Ovary (tissue), 9 donors: ENCODE results near the gene KRTAP15-1. TPM values are rescaled to one million over a fixed set of nuclear protein-coding genes. Genes with fewer than 3 reads are reported as not detected.

ENCODE experiments used
- DNase-seq, 5 donors: peaks; one replicate each; pipeline ENCODE4 v3.0.0-alpha.2; 2019 to 2020
- H3K27ac ChIP-seq, 2 donors: fragments of 200-600 bp; one replicate each; pipeline versions ENCODE4 v1.5.1 to v1.8.0; 2019 to 2022
- H3K27me3 ChIP-seq: fragments of 200-600 bp; one replicate; pipeline ENCODE4 v1.8.0; 2022
- H3K36me3 ChIP-seq: fragments of 200-600 bp; sonication (generic); one replicate; pipeline ENCODE4 v1.5.1; 2019
- H3K4me1 ChIP-seq: one replicate; pipeline ENCODE4 v1.8.1; 2013; ENCODE audit warnings: mild to moderate bottlenecking, moderate library complexity; ENCODE audit not compliant: insufficient read depth
- H3K4me3 ChIP-seq: fragments of 200-600 bp; sonication (generic); one replicate; pipeline ENCODE4 v1.5.1; 2017
- H3K9me3 ChIP-seq, 2 donors: fragments of 200-600 bp in 1 of 2; sonication (generic) in 1 of 2; one replicate each; pipeline versions ENCODE4 v1.5.1 to v1.8.1; 2013 to 2019; ENCODE audit warnings: mild to moderate bottlenecking in 1 of 2, moderate library complexity in 1 of 2
- CTCF ChIP-seq, 3 donors: fragments of 450-650 bp in 2 of 3; fragments of 200-600 bp in 1 of 3; IDR thresholded peaks; one replicate each; pipeline versions ENCODE4 v1.5.1 to v1.8.0; 2016 to 2022; ENCODE audit warnings: antibody characterized with exemption in 3 of 3, mild to moderate bottlenecking in 1 of 3
- EP300 ChIP-seq: sonication (generic); formaldehyde crosslinking; IDR thresholded peaks from one replicate; pipeline ENCODE4 v1.6.1; 2017; ENCODE audit warnings: antibody characterized with exemption
- POLR2A ChIP-seq: fragments of 450-650 bp; IDR thresholded peaks from one replicate; pipeline ENCODE4 v1.6.1; 2017; ENCODE audit warnings: antibody characterized with exemption, mild to moderate bottlenecking, moderate library complexity
- WGBS, 3 donors: extraction: QIAGEN DNeasy Blood & Tissue Kit in 1 of 3; methylation state at CpG; one replicate each; pipeline versions ENCODE4 v1.1.5 to v1.1.7; 2013 to 2017; 5-methylcytosine and 5-hydroxymethylcytosine counted together
- intact Hi-C, 4 donors: fragments of 100-400 bp; cut with DNase I; formaldehyde crosslinking; loops; one replicate each; pipeline versions ENCODE4 v1.11.0 to v1.15.1; 2022 to 2023
- polyA plus RNA-seq, 2 donors: library from polyadenylated mRNA; stranded (reverse); fragments of 200-250 nt in 1 of 2; fragments of 350-450 nt in 1 of 2; fragmentation: Illumina TruSeq in 1 of 2; extraction: RNeasy Lipid Tissue Mini Kit (QIAGEN cat#74804) in 1 of 2; gene quantifications; one replicate each; pipeline ENCODE4 v1.2.3, GENCODE V29; 2013 to 2014
- total RNA-seq, 7 donors: library from RNA; depleted of rRNA in 2 of 7; stranded (reverse); fragments of >200 nt in 2 of 7; fragmentation: NEBNext Ultra II Directional in 3 of 7; extraction: Animal tissue kit (Norgen Biotek cat#: 25700) in 3 of 7; gene quantifications; one replicate each; pipeline versions ENCODE4 v1.1.0 to v1.2.4, GENCODE V29; 2016 to 2023
- donor health status: DM: no; HTN: no; CAD: no; lungs with moderate emphysema.
- donor health status: DM: no; HTN: no; CAD: no.
- donor health status: Bipolar disorder and iron deficiency.
- donor health status: DM: yes; HTN: yes; CAD: no.
- donor health status: DM: no; HTN: no; CAD: no.
- donor health status: DM: yes; HTN: yes; CAD: no.

Gene KRTAP15-1
- total and polyA plus RNA-seq, 9 donors = not detected

- Histone ChIP-seq H3K36me3 (no peaks in the 10 kb centered on the region), H3K27ac (no peak overlapping the region), H3K4me3 (no peak overlapping the region), H3K27me3 (no peaks in the 10 kb centered on the region), H3K9me3 (no peaks in the 10 kb centered on the region), H3K4me1 (no peaks in the 10 kb centered on the region)
- intact Hi-C loops = no loop called here
- DNase-seq = no peak
- no peak for TF ChIP-seq EP300
- no peak for TF ChIP-seq CTCF (IDR thresholded peaks at IDR 0.05)
- TF ChIP-seq POLR2A = no peak
- WGBS, 3 donors = 30 to 47% (median 39%) methylated on average over 4 of the region's 4 CpGs
Observed at GRCh38 chr21:30447056-30447455, 7.0 kb downstream of the KRTAP15-1 start.

GRCh38 chr21:30448514-30448913, 8.4 kb downstream of the KRTAP15-1 start:
- WGBS, 3 donors = 85 to 89% (median 88%) methylated on average over 3 of the region's 3 CpGs
- no peak for DNase-seq

GRCh38 chr21:30463713-30464112, 23.6 kb downstream of the KRTAP15-1 start:
- no peaks in the 10 kb centered on the region for H3K4me1 ChIP-seq
- no peak for TF ChIP-seq CTCF (IDR thresholded peaks at IDR 0.05)
- no peak for TF ChIP-seq POLR2A
- no peak for TF ChIP-seq EP300
- intact Hi-C loops = no loop called here
- H3K9me3 ChIP-seq = no peaks in the 10 kb centered on the region
- DNase-seq = no peak
- H3K27me3 ChIP-seq = no peaks in the 10 kb centered on the region
- H3K36me3 ChIP-seq = no peaks in the 10 kb centered on the region
- WGBS, 3 donors = 67 to 72% (median 67%) methylated on average over 3 of the region's 3 CpGs
- H3K27ac ChIP-seq = no peak overlapping the region
- H3K4me3 ChIP-seq = no peak overlapping the region

More at GRCh38 chr21:30448514-30448913, 8.4 kb downstream of the KRTAP15-1 start:
- TF ChIP-seq EP300 (no peak), POLR2A (no peak), CTCF (IDR thresholded peaks at IDR 0.05) (no peak)
- H3K4me3 ChIP-seq = no peak overlapping the region
- H3K9me3 ChIP-seq = no peaks in the 10 kb centered on the region
- no peaks in the 10 kb centered on the region for H3K27me3 ChIP-seq
- no peaks in the 10 kb centered on the region for H3K36me3 ChIP-seq
- intact Hi-C loops = no loop called here
- no peak overlapping the region for H3K27ac ChIP-seq
- no peaks in the 10 kb centered on the region for H3K4me1 ChIP-seq

GRCh38 chr21:30468900-30469714, 29.0 kb downstream of the KRTAP15-1 start:
- intact Hi-C loops = no loop called here
- H3K27ac ChIP-seq = no peak overlapping the region

More at GRCh38 chr21:30468900-30469714, 29.0 kb downstream of the KRTAP15-1 start:
- H3K27me3 ChIP-seq = no peaks in the 10 kb centered on the region
- H3K4me3 ChIP-seq = no peak overlapping the region
- H3K36me3 ChIP-seq = no peaks in the 10 kb centered on the region
- WGBS, 3 donors = 18 to 32% (median 21%) methylated on average over 6 of the region's 6 CpGs
- no peaks in the 10 kb centered on the region for H3K4me1 ChIP-seq
- no peak for TF ChIP-seq CTCF (IDR thresholded peaks at IDR 0.05)
- TF ChIP-seq EP300 = no peak
- TF ChIP-seq POLR2A = no peak
- DNase-seq = no peak
- H3K9me3 ChIP-seq = no peaks in the 10 kb centered on the region
